Fibroblast of peridontal ligament (primary cell): ENCODE data around the gene KCTD20.
"Not testable (repeated sequence)": the region's sequence is repeated elsewhere in the genome, so short reads cannot be mapped to it uniquely, and the experiment has no call there.

Experiments
- DNase-seq: peaks from one replicate; pipeline ENCODE4 v3.0.0-alpha.2; 2010; ENCODE audit errors: extremely low read depth

The KCTD20 gene

GRCh38 chr6:36442671-36443470, at the start of gene KCTD20, which contains the start of gene PXT1:
Gene KCTD20 (plus strand): TSS chr6:36443000. CDS start chr6:36470098, 27,098 bp downstream.
Gene PXT1 (minus strand): TSS chr6:36442854. CDS start chr6:36426082, 16,772 bp downstream.
- peak; percentile 79 for DNase-seq

- no peak for DNase-seq
Observed at GRCh38 chr6:36399970-36400369, 42.8 kb upstream of the KCTD20 start.

GRCh38 chr6:36402481-36402880, 40.3 kb upstream of the KCTD20 start:
- DNase-seq, result no peak

GRCh38 chr6:36404164-36404563, 38.6 kb upstream of the KCTD20 start:
- DNase-seq, result no peak

GRCh38 chr6:36409718-36410117, 33.1 kb upstream of the KCTD20 start:
- DNase-seq, result not testable (repeated sequence)

- DNase-seq, result no peak
Observed at GRCh38 chr6:36413489-36414480, 29.0 kb upstream of the KCTD20 start.

GRCh38 chr6:36414481-36414880, 28.3 kb upstream of the KCTD20 start:
- DNase-seq, result no peak

- DNase-seq, result no peak
Observed at GRCh38 chr6:36418558-36418957, 24.2 kb upstream of the KCTD20 start.

GRCh38 chr6:36419310-36419709, 23.5 kb upstream of the KCTD20 start:
- DNase-seq, result no peak

- no peak for DNase-seq
Observed at GRCh38 chr6:36422714-36423100, 20.1 kb upstream of the KCTD20 start.

- peak; percentile 94 for DNase-seq
Observed at GRCh38 chr6:36423101-36423824, 19.5 kb upstream of the KCTD20 start.

GRCh38 chr6:36426622-36427021, 16.2 kb upstream of the KCTD20 start:
- DNase-seq, result no peak

GRCh38 chr6:36428911-36429310, 13.9 kb upstream of the KCTD20 start:
- peak; percentile 15 for DNase-seq

- no peak for DNase-seq
Observed at GRCh38 chr6:36430351-36430750, 12.4 kb upstream of the KCTD20 start.

- DNase-seq, result no peak
Observed at GRCh38 chr6:36431197-36431596, 11.6 kb upstream of the KCTD20 start.

- DNase-seq, result peak; percentile 34
Observed at GRCh38 chr6:36432151-36432671, 10.6 kb upstream of the KCTD20 start.

- DNase-seq, result peak; percentile 73
Observed at GRCh38 chr6:36436466-36436865, 6.3 kb upstream of the KCTD20 start.

- DNase-seq, result peak; percentile 99
Observed at GRCh38 chr6:36441307-36441894, 1.4 kb upstream of the KCTD20 start.

GRCh38 chr6:36442103-36442670, 613 bp upstream of the KCTD20 start:
- no peak for DNase-seq
